HL-60 (cell line): Measurements from ENCODE around the gene MAGIX.

Experiments used
- CTCF ChIP-seq: IDR thresholded peaks from one replicate; pipeline ENCODE4 v1.5.1; 2011; ENCODE audit warnings: low read length, control low read depth, inconsistent platforms; ENCODE audit not compliant: insufficient read depth
- GABPA ChIP-seq: IDR thresholded peaks from 2 replicates; pipeline ENCODE4 v1.6.1; 2012; ENCODE audit warnings: low read depth
- REST ChIP-seq: IDR thresholded peaks from 2 replicates; pipeline ENCODE4 v1.6.1; 2012; ENCODE audit warnings: low read depth; ENCODE audit not compliant: insufficient replicate concordance

- TF ChIP-seq CTCF (no peak), REST (no peak), GABPA (no peak)
Measured at GRCh38 chrX:49186125-49187027, 23.8 kb downstream of the MAGIX start, which contains the start of gene PRICKLE3.
